Activated CD4-positive, alpha-beta T cell treated with anti-CD3 and anti-CD28 coated beads, Interleukin-2, amount 10 ng/mL, durations not matched to agents 7 days and 5 days (primary cell): ENCODE results near the gene CARD9. TPM values are rescaled to one million over a fixed set of nuclear protein-coding genes. Genes with fewer than 3 reads are reported as not detected.

Source experiments
- CTCF ChIA-PET: fragments of 350-600 bp; sonication (Branson Sonifier 250); formaldehyde crosslinking; loops from one replicate; lab custom pipeline; 2021; ENCODE audit warnings: antibody characterized with exemption; lab: Charles Lee
- POLR2A ChIA-PET: fragments of 350-600 bp; sonication (Branson Sonifier 250); formaldehyde crosslinking; loops from one replicate; lab custom pipeline; 2021; ENCODE audit warnings: antibody characterized with exemption; lab: Charles Lee
- DNase-seq: peaks from one replicate; pipeline ENCODE4 v3.0.0-alpha.2; 2020
- H3K27ac Mint-ChIP-seq: one replicate; pipeline ENCODE4 v1.8.0; 2021; ENCODE audit warnings: mild to moderate bottlenecking, moderate library complexity, mixed read lengths
- H3K27me3 Mint-ChIP-seq: one replicate; pipeline ENCODE4 v1.8.0; 2021; ENCODE audit warnings: mixed read lengths
- H3K36me3 Mint-ChIP-seq: one replicate; pipeline ENCODE4 v1.8.0; 2021; ENCODE audit warnings: low read depth, mixed read lengths
- H3K4me1 Mint-ChIP-seq: one replicate; pipeline ENCODE4 v1.8.0; 2021; ENCODE audit warnings: mixed read lengths
- H3K4me3 Mint-ChIP-seq: one replicate; pipeline ENCODE4 v1.8.0; 2021; ENCODE audit warnings: mild to moderate bottlenecking, moderate library complexity, mixed read lengths
- H3K9me3 Mint-ChIP-seq: one replicate; pipeline ENCODE4 v1.8.0; 2021; ENCODE audit warnings: mixed read lengths
- total RNA-seq, 2 experiments: library from RNA; stranded (reverse); gene quantifications; one replicate each; pipeline ENCODE4 v1.2.3, GENCODE V29; 2021

The CARD9 gene
- total RNA-seq, 2 experiments from 2014 or later = 0.44 to 0.69 TPM

GRCh38 chr9:136345281-136346156, 27.9 kb downstream of the CARD9 start:
- ChIA-PET CTCF (interaction anchor here (0.7 kb wide), 1 partner anchor 18 kb away, joined by 4 read pairs; the partner anchor contains the start of gene DNLZ), POLR2A (no interaction called here)
- Mint-ChIP-seq H3K27me3 (no peaks in the 10 kb centered on the region), H3K9me3 (no peaks in the 10 kb centered on the region), H3K4me3 (no peak overlapping the region), H3K4me1 (peaks cover 1% of the 10 kb centered on the region), H3K27ac (no peak overlapping the region), H3K36me3 (no peaks in the 10 kb centered on the region)
- no peak for DNase-seq

GRCh38 chr9:136344544-136345280, 28.8 kb downstream of the CARD9 start:
- no peak for DNase-seq
- CTCF ChIA-PET = no interaction called here
- Mint-ChIP-seq H3K27ac (no peak overlapping the region), H3K9me3 (no peaks in the 10 kb centered on the region), H3K4me1 (peaks cover 1% of the 10 kb centered on the region), H3K4me3 (no peak overlapping the region), H3K36me3 (no peaks in the 10 kb centered on the region), H3K27me3 (no peaks in the 10 kb centered on the region)
- POLR2A ChIA-PET = no interaction called here

GRCh38 chr9:136343884-136344269, 29.6 kb downstream of the CARD9 start:
- peaks cover 1% of the 10 kb centered on the region for H3K4me1 Mint-ChIP-seq
- no peaks in the 10 kb centered on the region for H3K36me3 Mint-ChIP-seq
- H3K4me3 Mint-ChIP-seq = no peak overlapping the region
- CTCF ChIA-PET = interaction anchor here (0.7 kb wide), 1 partner anchor 42 kb away, joined by 3 read pairs; no protein-coding TSS in a partner anchor
- H3K9me3 Mint-ChIP-seq = no peaks in the 10 kb centered on the region
- H3K27ac Mint-ChIP-seq = no peak overlapping the region
- POLR2A ChIA-PET = no interaction called here
- H3K27me3 Mint-ChIP-seq = no peaks in the 10 kb centered on the region
- no peak for DNase-seq

- Mint-ChIP-seq H3K36me3 (no peaks in the 10 kb centered on the region), H3K27ac (no peak overlapping the region), H3K27me3 (no peaks in the 10 kb centered on the region), H3K4me1 (peaks cover 1% of the 10 kb centered on the region), H3K4me3 (no peak overlapping the region), H3K9me3 (no peaks in the 10 kb centered on the region)
- POLR2A ChIA-PET = no interaction called here
- CTCF ChIA-PET = interaction anchor here (0.7 kb wide), 1 partner anchor 42 kb away, joined by 3 read pairs; no protein-coding TSS in a partner anchor
- DNase-seq = no peak
Observed at GRCh38 chr9:136343121-136343883, 30.2 kb downstream of the CARD9 start.

GRCh38 chr9:136342181-136343120, 31.0 kb downstream of the CARD9 start:
- peaks cover 1% of the 10 kb centered on the region for H3K4me1 Mint-ChIP-seq
- no peak overlapping the region for H3K4me3 Mint-ChIP-seq
- H3K36me3 Mint-ChIP-seq = no peaks in the 10 kb centered on the region
- no peaks in the 10 kb centered on the region for H3K9me3 Mint-ChIP-seq
- H3K27ac Mint-ChIP-seq = no peak overlapping the region
- no peaks in the 10 kb centered on the region for H3K27me3 Mint-ChIP-seq
- peak; percentile 61 for DNase-seq
- CTCF ChIA-PET = no interaction called here
- POLR2A ChIA-PET = no interaction called here

- no peak for DNase-seq
- Mint-ChIP-seq H3K4me3 (no peak overlapping the region), H3K27ac (no peak overlapping the region), H3K9me3 (no peaks in the 10 kb centered on the region), H3K27me3 (no peaks in the 10 kb centered on the region), H3K4me1 (peaks cover 1% of the 10 kb centered on the region), H3K36me3 (no peaks in the 10 kb centered on the region)
- CTCF ChIA-PET = no interaction called here
- POLR2A ChIA-PET = no interaction called here
Observed at GRCh38 chr9:136341769-136342168, 31.7 kb downstream of the CARD9 start.

GRCh38 chr9:136341042-136341655, 32.3 kb downstream of the CARD9 start:
- H3K27me3 Mint-ChIP-seq = no peaks in the 10 kb centered on the region
- H3K27ac Mint-ChIP-seq = no peak overlapping the region
- DNase-seq = no peak
- CTCF ChIA-PET = interaction anchor here (1.6 to 2.5 kb wide), 2 partner anchors 22 to 125 kb away, joined by 3 to 6 read pairs; partner anchors contain the start of gene DNLZ
- H3K4me1 Mint-ChIP-seq = peaks cover 1% of the 10 kb centered on the region
- H3K4me3 Mint-ChIP-seq = no peak overlapping the region
- POLR2A ChIA-PET = no interaction called here
- H3K9me3 Mint-ChIP-seq = no peaks in the 10 kb centered on the region
- H3K36me3 Mint-ChIP-seq = no peaks in the 10 kb centered on the region

- ChIA-PET CTCF (interaction anchor here (1.6 to 2.5 kb wide), 2 partner anchors 23 to 124 kb away, joined by 3 to 6 read pairs; partner anchors contain the start of gene DNLZ), POLR2A (no interaction called here)
- Mint-ChIP-seq H3K4me3 (no peak overlapping the region), H3K27me3 (no peaks in the 10 kb centered on the region), H3K4me1 (peaks cover 1% of the 10 kb centered on the region), H3K9me3 (no peaks in the 10 kb centered on the region), H3K27ac (no peak overlapping the region), H3K36me3 (no peaks in the 10 kb centered on the region)
- no peak for DNase-seq
Observed at GRCh38 chr9:136340356-136341041, 33.0 kb downstream of the CARD9 start.

- ChIA-PET POLR2A (no interaction called here), CTCF (interaction anchor here (0.6 to 2.5 kb wide), 3 partner anchors 23 to 124 kb away, joined by 3 to 6 read pairs (median 3); partner anchors contain the start of gene DNLZ)
- no peak overlapping the region for H3K27ac Mint-ChIP-seq
- no peak for DNase-seq
- no peaks in the 10 kb centered on the region for H3K27me3 Mint-ChIP-seq
- H3K36me3 Mint-ChIP-seq = no peaks in the 10 kb centered on the region
- no peak overlapping the region for H3K4me3 Mint-ChIP-seq
- H3K9me3 Mint-ChIP-seq = no peaks in the 10 kb centered on the region
- H3K4me1 Mint-ChIP-seq = peaks cover 1% of the 10 kb centered on the region
Observed at GRCh38 chr9:136339958-136340310, 33.5 kb downstream of the CARD9 start.

- peak; percentile 24 for DNase-seq
- no peaks in the 10 kb centered on the region for H3K27me3 Mint-ChIP-seq
- no peaks in the 10 kb centered on the region for H3K36me3 Mint-ChIP-seq
- no peaks in the 10 kb centered on the region for H3K9me3 Mint-ChIP-seq
- H3K4me1 Mint-ChIP-seq = peaks cover 1% of the 10 kb centered on the region
- H3K4me3 Mint-ChIP-seq = no peak overlapping the region
- ChIA-PET POLR2A (no interaction called here), CTCF (interaction anchor here (0.6 to 2.5 kb wide), 3 partner anchors 24 to 123 kb away, joined by 3 to 6 read pairs (median 3); partner anchors contain the start of gene DNLZ)
- H3K27ac Mint-ChIP-seq = no peak overlapping the region
Observed at GRCh38 chr9:136339173-136339957, 34.1 kb downstream of the CARD9 start.
